A172 (cell line): Measurements from ENCODE around the gene ZSCAN26. TPM values are rescaled to one million over a fixed set of nuclear protein-coding genes. Genes with fewer than 3 reads are reported as not detected.
A peak's percentile ranks its signal among the peaks of the same experiment; 100 is the strongest.

Source experiments
- DNase-seq: peaks from one replicate; pipeline ENCODE4 v3.0.0-alpha.2; 2015; ENCODE audit warnings: low spot score
- total RNA-seq: library from RNA; depleted of rRNA; stranded (reverse); fragments of >200 nt; shearing (Covaris generic); gene quantifications from 2 replicates; pipeline ENCODE4 v1.2.3, GENCODE V29; 2014; rRNA removed

Gene ZSCAN26
- total RNA-seq, result 16.9 and 18.7 TPM in 2 replicates

GRCh38 chr6:28266962-28267694, at the start of gene ZSCAN26:
Gene ZSCAN26 (plus strand): TSS chr6:28267143. CDS start chr6:28271920, 4,777 bp downstream.
- peak; percentile 79 for DNase-seq

GRCh38 chr6:28217890-28218289, 49.1 kb upstream of the ZSCAN26 start:
- DNase-seq, result no peak

GRCh38 chr6:28218312-28219248, 48.4 kb upstream of the ZSCAN26 start:
- DNase-seq, result peak; percentile 65

- DNase-seq, result no peak
These were observed 46.4 kb upstream of the ZSCAN26 start for GRCh38 chr6:28220257-28221133.

- no peak for DNase-seq
These were observed 42.5 kb upstream of the ZSCAN26 start for GRCh38 chr6:28224131-28225055.

GRCh38 chr6:28225056-28225834, 41.7 kb upstream of the ZSCAN26 start, which contains the start of gene ZSCAN9:
Gene ZSCAN9 (plus strand): TSS chr6:28225275. CDS start chr6:28227085, 1,810 bp downstream.
- DNase-seq, result peak; percentile 88

GRCh38 chr6:28226460-28226859, 40.5 kb upstream of the ZSCAN26 start:
- no peak for DNase-seq

- no peak for DNase-seq
These were observed 34.2 kb upstream of the ZSCAN26 start for GRCh38 chr6:28232785-28233184.

- DNase-seq, result no peak
These were observed 31.0 kb upstream of the ZSCAN26 start for GRCh38 chr6:28235912-28236452.

- no peak for DNase-seq
These were observed 27.3 kb upstream of the ZSCAN26 start for GRCh38 chr6:28239636-28240035.

- DNase-seq, result no peak
These were observed 26.5 kb upstream of the ZSCAN26 start for GRCh38 chr6:28240471-28240870.

- no peak for DNase-seq
These were observed 23.0 kb upstream of the ZSCAN26 start for GRCh38 chr6:28243946-28244345.

GRCh38 chr6:28245206-28245941, 21.6 kb upstream of the ZSCAN26 start:
- no peak for DNase-seq

GRCh38 chr6:28248916-28249315, 18.0 kb upstream of the ZSCAN26 start:
- no peak for DNase-seq

GRCh38 chr6:28250747-28251146, 16.2 kb upstream of the ZSCAN26 start:
- DNase-seq, result no peak

GRCh38 chr6:28251661-28252008, 15.3 kb upstream of the ZSCAN26 start:
- no peak for DNase-seq

GRCh38 chr6:28252009-28252975, 14.7 kb upstream of the ZSCAN26 start, which contains the start of gene ZKSCAN4:
Gene ZKSCAN4 (minus strand): TSS chr6:28252269. CDS start chr6:28251980, 289 bp downstream.
- DNase-seq, result peak; percentile 87
